Measurements from ENCODE around the gene AOX1.
"Not testable (repeated sequence)": the region's sequence is repeated elsewhere in the genome, so short reads cannot be mapped to it uniquely, and the experiment has no call there.

Gene AOX1

DNA sequence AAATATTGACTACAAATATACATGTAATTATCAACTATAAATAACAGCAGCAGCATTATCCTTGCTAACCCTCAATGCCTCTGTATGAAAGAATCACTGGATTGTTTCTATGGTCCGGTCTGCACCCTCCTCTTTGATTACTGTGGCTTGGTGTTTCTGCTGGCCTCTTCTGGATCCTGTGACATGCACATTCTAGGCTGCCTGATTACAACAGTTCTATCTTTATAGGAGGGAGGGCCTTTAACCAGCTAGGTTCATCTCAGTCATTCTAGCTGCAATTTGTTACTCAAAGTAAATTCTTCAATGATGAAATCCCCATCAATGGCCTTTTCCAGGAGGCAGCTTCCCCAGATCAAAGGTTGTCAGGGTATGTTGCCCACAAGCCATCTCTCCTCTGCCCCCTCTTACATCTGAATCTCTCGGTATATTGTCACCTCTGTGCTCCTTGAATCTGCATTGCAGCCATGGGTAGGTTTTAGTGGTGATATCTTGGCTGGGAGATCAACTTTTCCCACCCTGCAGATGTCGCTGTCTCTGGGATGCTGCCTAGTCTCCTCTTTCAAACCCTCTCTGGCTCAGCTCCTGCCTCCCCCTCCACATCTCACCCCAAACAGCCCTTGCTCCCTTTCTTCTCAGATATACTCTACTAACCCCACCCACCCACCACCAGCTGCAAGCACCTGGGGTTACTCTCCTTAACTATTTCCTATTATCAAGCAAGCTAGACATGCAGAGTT, 119.7 kb downstream of the AOX1 start:
- DNase-seq = no peak

DNA sequence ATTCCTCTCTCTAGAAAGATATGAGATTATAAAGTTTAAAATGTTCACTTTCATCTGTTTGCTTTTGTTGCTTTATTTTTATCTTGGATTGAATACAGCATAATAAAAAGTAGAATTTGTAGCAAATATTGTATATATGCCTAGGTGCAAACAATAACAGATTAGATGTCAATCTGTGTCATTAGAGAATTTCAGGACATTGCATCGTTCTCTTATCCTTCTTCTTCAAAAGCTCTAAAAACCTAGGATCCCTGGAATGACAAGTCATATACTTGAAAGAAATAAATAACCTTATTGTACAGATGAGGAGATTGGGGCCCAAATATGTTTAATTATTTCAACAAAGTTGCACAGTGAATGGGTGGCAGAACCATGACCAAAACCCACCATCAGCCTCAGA, 123.1 kb downstream of the AOX1 start:
- DNase-seq = no peak

DNA sequence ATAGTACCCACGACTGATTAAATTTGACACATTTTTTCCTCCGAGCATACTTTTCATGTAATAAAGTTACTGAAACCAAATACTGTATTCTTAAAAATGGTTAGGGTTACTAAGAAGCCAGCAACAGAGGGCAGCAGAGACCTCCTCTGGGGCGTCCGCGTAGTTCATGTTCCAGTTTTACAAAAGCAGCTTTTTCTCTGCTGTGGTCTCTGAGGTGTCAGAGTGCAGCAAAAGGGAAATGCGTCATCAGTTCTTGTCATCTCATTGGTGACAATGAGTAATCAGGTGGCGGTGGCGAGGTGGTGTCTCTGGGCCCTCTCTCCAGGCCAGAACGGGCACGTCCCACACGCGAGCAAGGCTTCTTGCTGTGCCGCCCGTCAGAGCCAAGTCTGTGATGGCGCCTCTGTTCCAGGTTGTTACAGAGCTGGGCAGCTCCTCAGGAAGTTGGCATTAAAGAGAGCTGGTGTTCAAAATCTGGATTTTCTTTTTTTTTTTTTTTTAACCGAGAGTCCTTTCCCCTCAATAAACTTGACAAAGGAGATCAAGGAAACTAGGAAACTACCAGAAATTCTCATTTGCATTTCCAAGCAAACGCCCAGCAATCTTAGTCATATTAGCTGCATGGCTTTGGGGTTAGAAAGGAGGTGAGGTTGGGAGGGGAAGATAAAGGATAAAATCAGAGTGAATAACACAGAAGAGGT, 127.3 kb downstream of the AOX1 start:
- DNase-seq = peak; percentile 71

DNA sequence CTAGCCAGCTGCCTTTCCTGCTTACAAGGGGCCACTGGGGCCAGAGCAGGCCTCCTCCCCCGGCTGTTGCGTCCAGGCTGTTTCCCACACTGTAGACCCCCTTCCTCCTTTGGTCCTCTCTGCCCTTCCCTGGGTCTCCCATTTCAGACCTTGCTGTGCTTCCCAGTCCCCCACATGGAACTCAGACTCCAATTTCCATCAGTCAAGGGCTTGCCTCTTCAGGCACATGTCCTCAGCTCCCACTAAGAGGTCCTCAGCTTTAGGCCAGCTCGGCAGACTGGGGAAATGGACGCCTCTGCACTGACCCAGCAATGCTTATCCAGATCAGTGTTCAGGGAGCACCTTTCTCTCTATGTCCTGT, 127.9 kb downstream of the AOX1 start:
- no peak for DNase-seq

DNA sequence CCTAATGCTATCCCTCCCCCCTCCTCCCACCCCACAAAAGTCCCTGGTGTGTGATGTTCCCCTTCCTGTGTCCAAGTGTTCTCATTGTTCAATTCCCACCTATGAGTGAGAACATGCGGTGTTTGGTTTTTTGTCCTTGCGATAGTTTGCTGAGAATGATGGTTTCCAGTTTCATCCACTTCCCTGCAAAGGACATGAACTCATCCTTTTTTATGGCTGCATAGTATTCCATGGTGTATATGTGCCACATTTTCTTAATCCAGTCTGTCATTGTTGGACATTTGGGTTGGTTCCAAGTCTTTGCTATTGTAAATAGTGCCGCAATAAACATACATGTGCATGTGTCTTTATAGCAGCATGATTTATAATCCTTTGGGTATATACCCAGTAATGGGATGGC, 129.2 kb downstream of the AOX1 start:
- DNase-seq = not testable (repeated sequence)

DNA sequence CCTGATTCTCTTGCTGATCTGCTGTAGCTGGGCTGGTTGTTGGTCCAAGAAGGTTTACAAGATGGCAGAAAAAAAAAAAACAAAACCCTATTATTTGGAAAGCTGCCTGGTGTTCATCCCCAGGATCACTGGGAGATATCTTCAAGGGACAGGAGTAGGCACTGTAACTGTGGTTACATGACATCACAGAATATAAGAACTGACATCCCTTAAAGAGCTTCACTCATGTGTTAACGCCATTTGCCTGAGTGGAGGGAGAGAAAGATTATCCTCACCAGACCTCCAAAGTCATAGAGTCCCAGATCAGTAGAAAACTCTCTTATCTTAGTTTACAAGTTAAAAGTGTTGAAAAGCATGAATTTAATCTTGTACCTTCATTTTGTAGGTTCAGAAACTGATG, 130.6 kb downstream of the AOX1 start:
- DNase-seq = no peak
